Brain microvascular endothelial cell (primary cell): ENCODE measurements around the gene NTN3.

Experiments used
- DNase-seq: peaks from one replicate; pipeline ENCODE4 v3.0.0-alpha.2; 2020
- H3K27ac ChIP-seq: fragments of 250-450 bp; sonication (Bioruptor Pico); 2 replicates; pipeline ENCODE4 v1.5.1; 2020; ENCODE audit warnings: mild to moderate bottlenecking, moderate library complexity
- H3K27me3 ChIP-seq: fragments of 250-450 bp; sonication (Bioruptor Pico); replicated peaks from 2 replicates; pipeline ENCODE4 v1.5.1; 2020; ENCODE audit warnings: mild to moderate bottlenecking
- H3K36me3 ChIP-seq: fragments of 250-450 bp; sonication (Bioruptor Pico); replicated peaks from 2 replicates; pipeline ENCODE4 v1.5.1; 2020; ENCODE audit warnings: mild to moderate bottlenecking
- H3K4me3 ChIP-seq: 2 replicates; pipeline ENCODE4 v1.5.1; 2011; ENCODE audit warnings: low read depth, mild to moderate bottlenecking, control low read depth, low read length, moderate library complexity
- CTCF ChIP-seq: IDR thresholded peaks from 2 replicates; pipeline ENCODE4 v1.5.1; 2011; ENCODE audit warnings: low read depth, mild to moderate bottlenecking, moderate library complexity, low read length, control low read depth, inconsistent platforms; ENCODE audit errors: missing control alignments
- in situ Hi-C: cut with HindIII; loops from 2 replicates; pipeline ENCODE4 v1.10.0; 2017; ENCODE audit warnings: low sequenced_read_pairs, low pct_ligation_motif_present

The NTN3 gene

GRCh38 chr16:2497116-2497630 lies 26.1 kb downstream of the NTN3 start:
- H3K36me3 ChIP-seq = peaks cover 14% of the 10 kb centered on the region
- no peak overlapping the region for H3K4me3 ChIP-seq
- TF ChIP-seq CTCF = no peak
- no peak overlapping the region for H3K27ac ChIP-seq
- in situ Hi-C loops = no loop called here
- no peaks in the 10 kb centered on the region for H3K27me3 ChIP-seq
- no peak for DNase-seq

DNA sequence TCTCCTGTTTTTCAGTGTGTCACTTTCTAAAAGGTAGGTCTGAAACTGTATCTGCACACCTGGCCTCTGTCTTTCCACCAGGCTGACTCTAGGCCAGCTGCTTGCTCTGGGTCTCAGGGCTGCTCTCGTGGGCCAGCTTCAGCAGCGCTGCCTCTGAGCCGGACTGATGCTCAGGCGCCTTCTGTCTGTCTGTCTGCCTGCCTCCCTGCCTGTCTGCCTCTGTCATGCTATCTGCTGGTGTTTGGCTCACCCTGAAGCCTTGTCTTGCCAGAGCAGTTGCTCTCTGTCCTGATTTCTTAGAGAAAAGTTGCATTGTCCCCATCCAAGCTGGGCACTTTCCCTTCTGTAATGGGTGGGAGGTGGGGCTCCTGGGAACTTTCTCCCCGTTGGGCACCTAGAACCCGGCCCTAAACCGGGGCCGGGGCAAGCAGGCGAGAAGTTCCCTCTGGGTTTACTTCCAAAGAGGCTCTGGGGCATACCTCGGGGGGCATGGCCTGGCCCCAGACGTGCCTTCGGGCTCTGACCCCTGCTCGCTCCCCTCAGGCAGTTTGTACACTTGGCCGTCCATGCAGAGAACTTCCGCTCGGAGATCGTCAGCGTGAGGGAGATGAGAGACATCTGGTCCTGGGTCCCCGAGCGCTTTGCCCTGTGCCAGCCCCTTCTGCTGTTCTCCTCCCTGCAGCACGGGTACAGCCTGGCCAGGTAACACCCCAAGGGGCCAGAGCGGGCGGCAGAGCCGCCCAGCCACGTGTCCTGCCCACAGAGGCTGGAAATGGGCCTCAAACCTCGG lies 26.8 kb downstream of the NTN3 start:
- peaks cover 14% of the 10 kb centered on the region for H3K36me3 ChIP-seq
- in situ Hi-C loops = no loop called here
- no peak for DNase-seq
- no peaks in the 10 kb centered on the region for H3K27me3 ChIP-seq
- H3K27ac ChIP-seq = no peak overlapping the region
- H3K4me3 ChIP-seq = no peak overlapping the region
- TF ChIP-seq CTCF = no peak

DNA sequence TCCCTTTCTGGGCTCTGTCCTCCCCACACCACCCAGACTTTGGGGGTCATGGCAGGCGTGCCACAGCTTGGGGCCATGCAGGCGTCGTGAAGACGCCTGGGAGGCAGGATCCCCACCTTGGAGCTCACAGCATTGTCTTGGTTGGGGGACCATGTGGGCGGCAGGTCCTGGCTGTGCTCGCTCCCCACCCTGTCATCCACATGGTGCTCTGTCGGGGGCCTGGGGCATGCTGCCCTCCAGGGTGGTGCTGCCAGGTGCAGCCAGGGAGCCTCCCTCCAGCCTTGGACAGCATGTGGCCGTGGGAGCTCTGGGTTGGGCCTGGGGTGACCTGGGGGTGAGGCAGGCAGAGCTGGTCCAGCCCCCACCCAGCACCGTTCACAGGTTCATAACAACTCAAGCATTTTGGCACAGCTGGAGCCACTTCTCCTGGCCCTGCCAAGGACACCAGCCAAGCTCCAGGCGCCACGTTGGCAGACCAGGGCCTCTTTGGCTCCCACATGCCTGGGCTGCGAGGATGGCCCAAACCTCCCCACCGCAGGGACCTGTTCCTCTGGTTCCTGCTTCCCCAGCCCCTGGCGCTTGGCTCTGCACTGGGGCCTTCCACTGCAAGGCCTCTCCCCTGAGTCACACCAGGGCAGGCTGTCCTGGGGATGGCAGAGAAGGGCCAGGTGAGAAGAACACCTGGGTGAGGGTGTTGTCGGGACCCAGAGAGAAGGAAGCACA lies 27.6 kb downstream of the NTN3 start:
- Histone ChIP-seq H3K27me3 (no peaks in the 10 kb centered on the region), H3K36me3 (peaks cover 14% of the 10 kb centered on the region), H3K27ac (no peak overlapping the region), H3K4me3 (no peak overlapping the region)
- no peak for DNase-seq
- no peak for TF ChIP-seq CTCF
- in situ Hi-C loops = no loop called here

DNA sequence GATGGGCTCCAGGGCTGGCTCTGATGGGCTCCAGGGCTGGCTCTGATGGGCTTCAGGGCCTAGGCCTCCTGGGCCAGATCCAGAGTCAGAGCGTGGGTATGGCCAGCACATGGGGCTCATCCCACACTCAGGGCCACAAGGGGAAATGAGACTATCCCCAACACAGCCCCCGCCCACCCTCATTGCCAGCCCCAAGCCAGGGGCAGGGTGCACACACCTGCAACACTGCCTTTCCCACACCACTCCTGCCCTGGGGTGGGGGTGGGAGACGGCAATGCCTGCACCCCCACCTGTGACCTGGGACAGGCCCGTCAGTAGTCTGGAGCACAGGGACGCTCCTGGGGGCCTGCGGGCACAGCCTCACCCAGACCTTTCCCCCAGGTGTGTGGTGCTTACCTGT lies 28.4 kb downstream of the NTN3 start:
- H3K36me3 ChIP-seq = peaks cover 14% of the 10 kb centered on the region
- no peaks in the 10 kb centered on the region for H3K27me3 ChIP-seq
- in situ Hi-C loops = no loop called here
- DNase-seq = no peak
- no peak for TF ChIP-seq CTCF
- H3K4me3 ChIP-seq = no peak overlapping the region
- no peak overlapping the region for H3K27ac ChIP-seq

GRCh38 chr16:2499890-2500429 lies 28.9 kb downstream of the NTN3 start:
- H3K4me3 ChIP-seq = no peak overlapping the region
- H3K27me3 ChIP-seq = no peaks in the 10 kb centered on the region
- in situ Hi-C loops = no loop called here
- peaks cover 14% of the 10 kb centered on the region for H3K36me3 ChIP-seq
- no peak for DNase-seq
- no peak overlapping the region for H3K27ac ChIP-seq
- TF ChIP-seq CTCF = no peak
